Measurements from ENCODE around the gene GCK. TPM values are rescaled to one million over a fixed set of nuclear protein-coding genes. Genes with fewer than 3 reads are reported as not detected.

Gene GCK
- total and polyA plus RNA-seq, 5 donors = 7.4 to 17.4 (median 12.8) TPM

DNA sequence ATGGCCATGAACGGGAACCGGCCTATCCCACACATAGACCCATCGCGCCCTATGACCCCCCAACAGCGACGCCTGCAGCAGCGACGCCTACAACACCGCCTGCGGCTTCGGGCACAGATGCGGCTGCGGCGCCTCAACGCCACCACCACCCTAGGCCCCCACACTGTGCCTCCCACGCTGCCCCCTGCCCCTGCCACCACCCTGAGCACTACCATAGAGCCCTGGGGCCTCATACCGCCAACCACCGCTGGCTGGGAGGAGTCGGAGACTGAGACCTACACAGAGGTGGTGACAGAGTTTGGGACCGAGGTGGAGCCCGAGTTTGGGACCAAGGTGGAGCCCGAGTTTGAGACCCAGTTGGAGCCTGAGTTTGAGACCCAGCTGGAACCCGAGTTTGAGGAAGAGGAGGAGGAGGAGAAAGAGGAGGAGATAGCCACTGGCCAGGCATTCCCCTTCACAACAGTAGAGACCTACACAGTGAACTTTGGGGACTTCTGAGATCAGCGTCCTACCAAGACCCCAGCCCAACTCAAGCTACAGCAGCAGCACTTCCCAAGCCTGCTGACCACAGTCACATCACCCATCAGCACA lies 75.4 kb downstream of the GCK start:
- DNase-seq (peak in 1 of 3 donors; percentile 21), ATAC-seq (peak in 1 of 2 donors; percentile 3)
- WGBS = 80% methylated on average over 24 of the region's 24 CpGs
- Histone ChIP-seq H3K27me3 (ENCODE audit: control insufficient read depth, insufficient read depth) (no peaks in the 10 kb centered on the region), H3K27ac (ENCODE audit: low read length) (no peak overlapping the region), H3K4me1 (ENCODE audit: control insufficient read depth, insufficient read depth, low read length) (no peaks in the 10 kb centered on the region), H3K9me3 (ENCODE audit: control insufficient read depth, low read length) (no peaks in the 10 kb centered on the region), H3K4me3 (ENCODE audit: low read length) (no peak overlapping the region)
- intact Hi-C loops (cut with DNase I) = no loop called here

DNA sequence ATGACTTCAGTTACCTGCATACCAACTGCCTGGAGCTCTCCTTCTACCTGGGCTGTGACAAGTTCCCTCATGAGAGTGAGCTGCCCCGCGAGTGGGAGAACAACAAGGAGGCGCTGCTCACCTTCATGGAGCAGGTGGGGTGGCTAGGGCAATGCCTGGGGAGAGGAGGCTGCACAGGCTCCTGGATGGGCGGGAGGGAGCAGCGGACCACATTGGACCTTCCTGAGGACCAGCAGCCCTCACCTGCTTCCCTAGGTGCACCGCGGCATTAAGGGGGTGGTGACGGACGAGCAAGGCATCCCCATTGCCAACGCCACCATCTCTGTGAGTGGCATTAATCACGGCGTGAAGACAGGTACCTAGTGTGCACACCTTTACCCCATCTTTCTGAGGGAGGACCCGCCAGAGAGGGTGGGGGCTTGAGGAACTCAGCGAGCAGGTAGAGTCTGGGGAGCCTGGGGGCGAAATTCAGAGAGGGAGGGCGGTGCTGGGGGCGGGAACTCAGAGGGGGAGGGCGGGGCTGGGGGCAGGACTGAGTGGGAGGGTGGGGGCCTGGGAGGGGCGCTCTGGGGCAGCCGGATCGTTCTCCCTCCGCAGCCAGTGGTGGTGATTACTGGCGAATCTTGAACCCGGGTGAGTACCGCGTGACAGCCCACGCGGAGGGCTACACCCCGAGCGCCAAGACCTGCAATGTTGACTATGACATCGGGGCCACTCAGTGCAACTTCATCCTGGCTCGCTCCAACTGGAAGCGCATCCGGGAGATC lies 76.1 kb downstream of the GCK start:
- ATAC-seq = no peak
- WGBS = 85% methylated on average over 34 of the region's 34 CpGs
- H3K27ac ChIP-seq (ENCODE audit: low read length) = no peak overlapping the region

DNA sequence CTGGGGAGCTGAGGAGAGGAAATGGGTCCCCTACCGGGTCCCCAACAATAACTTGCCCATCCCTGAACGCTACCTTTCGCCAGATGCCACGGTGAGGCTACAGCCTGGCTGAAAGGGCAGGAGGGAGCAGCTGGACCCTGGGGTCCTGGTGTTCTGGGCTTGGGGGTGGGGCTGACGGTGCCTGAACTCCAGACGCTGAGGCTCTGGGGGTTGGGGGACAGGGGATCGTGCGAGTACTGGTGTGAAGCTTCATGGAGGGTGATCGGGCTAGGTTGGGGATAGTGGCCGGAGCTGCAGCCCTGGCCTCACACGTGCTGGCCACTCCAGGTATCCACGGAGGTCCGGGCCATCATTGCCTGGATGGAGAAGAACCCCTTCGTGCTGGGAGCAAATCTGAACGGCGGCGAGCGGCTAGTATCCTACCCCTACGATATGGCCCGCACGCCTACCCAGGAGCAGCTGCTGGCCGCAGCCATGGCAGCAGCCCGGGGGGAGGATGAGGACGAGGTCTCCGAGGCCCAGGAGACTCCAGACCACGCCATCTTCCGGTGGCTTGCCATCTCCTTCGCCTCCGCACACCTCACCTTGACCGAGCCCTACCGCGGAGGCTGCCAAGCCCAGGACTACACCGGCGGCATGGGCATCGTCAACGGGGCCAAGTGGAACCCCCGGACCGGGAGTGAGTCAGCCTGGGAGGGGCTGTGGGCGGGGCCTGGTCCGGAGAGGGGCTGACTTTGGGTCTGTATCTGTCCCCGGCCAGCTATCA lies 76.8 kb downstream of the GCK start:
- no peak for ATAC-seq
- Histone ChIP-seq H3K27me3 (ENCODE audit: control insufficient read depth, insufficient read depth) (no peaks in the 10 kb centered on the region), H3K4me1 (ENCODE audit: control insufficient read depth, insufficient read depth, low read length) (no peaks in the 10 kb centered on the region), H3K27ac (ENCODE audit: low read length) (no peak overlapping the region), H3K9me3 (ENCODE audit: control insufficient read depth, low read length) (no peaks in the 10 kb centered on the region), H3K4me3 (ENCODE audit: low read length) (no peak overlapping the region)
- peak in 1 of 3 donors; percentile 28 for DNase-seq
- intact Hi-C loops (cut with DNase I) = no loop called here
- 70% methylated on average over 41 of the region's 41 CpGs for WGBS

More for the DNA sequence above, 76.1 kb downstream of the GCK start:
- no peaks in the 10 kb centered on the region for H3K4me1 ChIP-seq (ENCODE audit: control insufficient read depth, insufficient read depth, low read length)
- no peaks in the 10 kb centered on the region for H3K9me3 ChIP-seq (ENCODE audit: control insufficient read depth, low read length)
- intact Hi-C loops (cut with DNase I) = no loop called here
- H3K27me3 ChIP-seq (ENCODE audit: control insufficient read depth, insufficient read depth) = no peaks in the 10 kb centered on the region
- H3K4me3 ChIP-seq (ENCODE audit: low read length) = no peak overlapping the region
- peak in 1 of 3 donors; percentile 13 for DNase-seq

DNA sequence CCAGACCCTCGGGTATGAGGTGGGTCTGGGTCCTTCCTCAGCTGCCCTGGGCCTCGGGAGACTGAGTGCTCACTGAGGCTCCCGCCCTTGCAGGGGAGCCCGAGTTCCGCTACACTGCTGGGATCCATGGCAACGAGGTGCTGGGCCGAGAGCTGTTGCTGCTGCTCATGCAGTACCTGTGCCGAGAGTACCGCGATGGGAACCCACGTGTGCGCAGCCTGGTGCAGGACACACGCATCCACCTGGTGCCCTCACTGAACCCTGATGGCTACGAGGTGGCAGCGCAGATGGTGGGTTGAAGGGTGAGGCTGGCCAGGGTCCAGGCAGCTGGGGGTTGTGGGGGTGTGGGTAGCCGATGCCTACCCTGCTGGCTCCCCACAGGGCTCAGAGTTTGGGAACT lies 77.5 kb downstream of the GCK start:
- Histone ChIP-seq H3K9me3 (ENCODE audit: control insufficient read depth, low read length) (no peaks in the 10 kb centered on the region), H3K4me1 (ENCODE audit: control insufficient read depth, insufficient read depth, low read length) (no peaks in the 10 kb centered on the region), H3K27me3 (ENCODE audit: control insufficient read depth, insufficient read depth) (no peaks in the 10 kb centered on the region), H3K4me3 (ENCODE audit: low read length) (no peak overlapping the region), H3K27ac (ENCODE audit: low read length) (no peak overlapping the region)
- 86% methylated on average over 16 of the region's 16 CpGs for WGBS
- intact Hi-C loops (cut with DNase I) = no loop called here
- no peak for ATAC-seq
- DNase-seq = peak in 1 of 3 donors; percentile 24

DNA sequence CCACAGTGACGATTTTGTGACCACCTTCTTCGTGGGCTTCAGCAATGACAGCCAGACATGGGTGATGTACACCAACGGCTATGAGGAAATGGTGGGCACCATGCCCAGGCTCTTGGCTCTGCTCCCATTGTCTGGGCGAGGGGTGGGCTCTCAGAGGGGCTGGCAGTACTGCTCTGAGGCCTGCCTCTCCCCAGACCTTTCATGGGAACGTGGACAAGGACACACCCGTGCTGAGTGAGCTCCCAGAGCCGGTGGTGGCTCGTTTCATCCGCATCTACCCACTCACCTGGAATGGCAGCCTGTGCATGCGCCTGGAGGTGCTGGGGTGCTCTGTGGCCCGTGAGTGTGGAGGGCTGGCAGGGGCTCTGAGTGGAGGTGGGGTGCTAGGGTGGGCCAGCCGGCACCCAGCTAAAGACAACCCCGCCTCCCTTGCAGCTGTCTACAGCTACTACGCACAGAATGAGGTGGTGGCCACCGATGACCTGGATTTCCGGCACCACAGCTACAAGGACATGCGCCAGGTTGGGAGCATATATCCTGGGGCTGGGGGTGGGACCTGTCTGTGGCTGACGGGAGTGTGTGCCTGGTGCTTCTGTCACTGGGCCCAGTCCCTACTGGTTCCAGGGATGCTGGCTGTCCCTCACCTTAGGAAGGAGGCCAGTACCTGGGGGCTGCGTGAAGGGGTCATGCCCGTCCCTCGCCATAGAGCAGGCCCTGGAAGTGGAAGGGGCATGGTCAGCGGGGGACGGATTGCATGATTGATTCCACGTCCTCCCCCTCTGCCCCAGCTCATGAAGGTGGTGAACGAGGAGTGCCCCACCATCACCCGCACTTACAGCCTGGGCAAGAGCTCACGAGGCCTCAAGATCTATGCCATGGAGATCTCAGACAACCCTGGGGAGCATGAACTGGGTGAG lies 78.3 kb downstream of the GCK start:
- no peaks in the 10 kb centered on the region for H3K27me3 ChIP-seq (ENCODE audit: control insufficient read depth, insufficient read depth)
- H3K27ac ChIP-seq (ENCODE audit: low read length) = no peak overlapping the region
- intact Hi-C loops (cut with DNase I) = no loop called here
- ATAC-seq (no peak), DNase-seq (peak in 1 of 3 donors; percentile 20)
- WGBS = 69% methylated on average over 27 of the region's 27 CpGs
- H3K9me3 ChIP-seq (ENCODE audit: control insufficient read depth, low read length) = no peaks in the 10 kb centered on the region
- no peaks in the 10 kb centered on the region for H3K4me1 ChIP-seq (ENCODE audit: control insufficient read depth, insufficient read depth, low read length)
- no peak overlapping the region for H3K4me3 ChIP-seq (ENCODE audit: low read length)

DNA sequence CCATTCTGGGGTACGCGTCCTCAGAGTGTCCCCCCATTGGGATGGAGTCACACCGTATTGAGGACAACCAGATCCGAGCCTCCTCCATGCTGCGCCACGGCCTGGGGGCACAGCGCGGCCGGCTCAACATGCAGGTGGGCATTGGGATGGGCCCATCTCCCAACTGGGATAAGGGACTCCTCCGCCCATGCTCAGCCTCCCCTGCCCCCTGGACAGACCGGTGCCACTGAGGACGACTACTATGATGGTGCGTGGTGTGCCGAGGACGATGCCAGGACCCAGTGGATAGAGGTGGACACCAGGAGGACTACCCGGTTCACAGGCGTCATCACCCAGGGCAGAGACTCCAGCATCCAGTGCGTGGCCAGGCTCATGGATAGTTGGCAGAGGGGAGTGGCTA lies 79.2 kb downstream of the GCK start:
- no peaks in the 10 kb centered on the region for H3K4me1 ChIP-seq (ENCODE audit: control insufficient read depth, insufficient read depth, low read length)
- DNase-seq = no peak
- 90% methylated on average over 18 of the region's 18 CpGs for WGBS
- H3K27ac ChIP-seq (ENCODE audit: low read length) = no peak overlapping the region
- no peaks in the 10 kb centered on the region for H3K27me3 ChIP-seq (ENCODE audit: control insufficient read depth, insufficient read depth)
- no peak overlapping the region for H3K4me3 ChIP-seq (ENCODE audit: low read length)
- no peaks in the 10 kb centered on the region for H3K9me3 ChIP-seq (ENCODE audit: control insufficient read depth, low read length)
- no peak for ATAC-seq
- intact Hi-C loops (cut with DNase I) = no loop called here

DNA sequence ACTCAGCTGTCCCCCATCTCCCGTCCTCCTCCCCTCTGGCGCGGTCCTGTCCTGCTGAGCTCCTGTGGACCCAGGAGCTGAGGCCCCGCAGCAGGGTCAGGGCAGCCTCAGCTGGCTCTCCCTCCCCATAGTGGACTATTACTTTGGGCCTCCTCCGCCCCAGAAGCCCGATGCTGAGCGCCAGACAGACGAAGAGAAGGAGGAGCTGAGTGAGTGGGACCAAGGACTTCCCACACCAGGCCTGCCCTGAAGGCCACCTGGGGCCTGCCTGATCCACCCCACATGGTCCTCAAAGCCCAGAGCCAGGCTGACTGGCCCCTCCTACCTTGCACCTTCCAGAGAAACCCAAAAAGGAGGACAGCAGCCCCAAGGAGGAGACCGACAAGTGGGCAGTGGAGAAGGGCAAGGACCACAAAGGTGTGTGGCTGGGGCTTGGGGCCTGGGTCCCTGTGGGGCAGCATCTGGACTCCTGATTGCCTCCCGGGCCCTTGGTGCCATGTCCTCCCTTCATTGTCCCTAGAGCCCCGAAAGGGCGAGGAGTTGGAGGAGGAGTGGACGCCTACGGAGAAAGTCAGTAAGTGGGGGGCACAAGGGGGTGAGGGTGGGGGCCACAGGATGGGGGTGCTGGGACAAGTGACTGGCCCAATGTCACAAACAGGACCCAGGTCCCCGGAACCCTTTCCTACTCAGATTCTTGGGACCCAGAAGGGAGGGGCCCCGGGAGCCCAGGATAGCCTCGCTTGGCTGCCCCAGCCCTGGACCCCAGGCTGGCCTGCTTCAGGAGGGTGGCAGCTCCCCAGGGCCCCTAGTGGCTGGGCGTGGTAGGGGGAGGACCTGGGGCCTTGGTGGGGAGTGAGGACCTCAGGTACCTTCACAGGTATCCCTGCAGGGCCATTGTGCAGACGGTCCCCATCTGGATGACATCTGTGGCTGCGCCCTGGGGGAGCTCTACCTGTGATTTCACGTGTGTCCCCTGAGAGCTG lies 80.2 kb downstream of the GCK start:
- Histone ChIP-seq H3K27me3 (ENCODE audit: control insufficient read depth, insufficient read depth) (no peaks in the 10 kb centered on the region), H3K4me3 (ENCODE audit: low read length) (no peak overlapping the region), H3K9me3 (ENCODE audit: control insufficient read depth, low read length) (no peaks in the 10 kb centered on the region), H3K27ac (ENCODE audit: low read length) (no peak overlapping the region), H3K4me1 (ENCODE audit: control insufficient read depth, insufficient read depth, low read length) (no peaks in the 10 kb centered on the region)
- ATAC-seq (no peak), DNase-seq (peak; percentile 10 to 70 (median 40))
- WGBS = 82% methylated on average over 21 of the region's 21 CpGs
- intact Hi-C loops (cut with DNase I) = no loop called here

DNA sequence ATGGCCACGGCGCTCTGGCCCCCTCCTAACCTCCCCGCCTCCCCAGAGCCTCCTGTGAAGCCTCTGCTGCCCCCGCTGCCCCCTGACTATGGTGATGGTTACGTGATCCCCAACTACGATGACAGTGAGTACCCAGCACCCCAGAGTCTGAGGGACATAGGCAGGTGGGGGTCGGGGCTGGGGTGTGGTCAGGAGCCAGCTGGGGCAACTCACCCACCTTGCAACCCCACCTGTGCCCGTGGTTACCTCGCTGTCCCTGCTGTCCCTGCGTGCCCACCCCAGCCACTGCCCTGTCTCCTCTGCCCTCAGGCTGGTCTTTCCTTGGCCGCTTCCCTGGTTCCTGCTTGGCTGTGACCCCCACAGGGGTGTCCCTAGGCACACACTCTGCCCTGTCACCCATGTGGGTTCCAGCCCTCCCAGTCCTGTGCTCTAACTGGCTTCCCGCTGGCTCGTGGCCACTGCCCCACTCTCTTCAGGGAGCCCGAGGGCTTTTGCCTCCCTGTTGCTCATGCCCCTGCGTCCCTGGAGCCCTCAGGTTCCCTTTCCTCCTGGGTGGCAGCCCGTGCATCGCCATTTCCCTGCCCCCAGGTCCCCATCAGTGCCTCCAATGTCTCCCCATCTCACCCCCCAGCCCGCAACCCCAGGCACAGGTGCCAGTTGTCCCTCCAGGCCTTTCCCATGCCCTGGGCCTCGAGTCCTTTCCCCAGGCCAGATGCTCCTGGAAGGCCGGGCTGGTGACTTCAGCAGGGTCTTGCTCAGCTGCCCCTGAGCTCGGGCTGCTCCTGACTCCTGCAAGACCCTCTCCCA lies 81.1 kb downstream of the GCK start:
- Histone ChIP-seq H3K4me1 (ENCODE audit: control insufficient read depth, insufficient read depth, low read length) (no peaks in the 10 kb centered on the region), H3K27me3 (ENCODE audit: control insufficient read depth, insufficient read depth) (no peaks in the 10 kb centered on the region), H3K4me3 (ENCODE audit: low read length) (no peak overlapping the region), H3K27ac (ENCODE audit: low read length) (no peak overlapping the region), H3K9me3 (ENCODE audit: control insufficient read depth, low read length) (no peaks in the 10 kb centered on the region)
- ATAC-seq (no peak), DNase-seq (peak in 1 of 3 donors; percentile 46)
- intact Hi-C loops (cut with DNase I) = no loop called here
- WGBS = 90% methylated on average over 21 of the region's 21 CpGs

DNA sequence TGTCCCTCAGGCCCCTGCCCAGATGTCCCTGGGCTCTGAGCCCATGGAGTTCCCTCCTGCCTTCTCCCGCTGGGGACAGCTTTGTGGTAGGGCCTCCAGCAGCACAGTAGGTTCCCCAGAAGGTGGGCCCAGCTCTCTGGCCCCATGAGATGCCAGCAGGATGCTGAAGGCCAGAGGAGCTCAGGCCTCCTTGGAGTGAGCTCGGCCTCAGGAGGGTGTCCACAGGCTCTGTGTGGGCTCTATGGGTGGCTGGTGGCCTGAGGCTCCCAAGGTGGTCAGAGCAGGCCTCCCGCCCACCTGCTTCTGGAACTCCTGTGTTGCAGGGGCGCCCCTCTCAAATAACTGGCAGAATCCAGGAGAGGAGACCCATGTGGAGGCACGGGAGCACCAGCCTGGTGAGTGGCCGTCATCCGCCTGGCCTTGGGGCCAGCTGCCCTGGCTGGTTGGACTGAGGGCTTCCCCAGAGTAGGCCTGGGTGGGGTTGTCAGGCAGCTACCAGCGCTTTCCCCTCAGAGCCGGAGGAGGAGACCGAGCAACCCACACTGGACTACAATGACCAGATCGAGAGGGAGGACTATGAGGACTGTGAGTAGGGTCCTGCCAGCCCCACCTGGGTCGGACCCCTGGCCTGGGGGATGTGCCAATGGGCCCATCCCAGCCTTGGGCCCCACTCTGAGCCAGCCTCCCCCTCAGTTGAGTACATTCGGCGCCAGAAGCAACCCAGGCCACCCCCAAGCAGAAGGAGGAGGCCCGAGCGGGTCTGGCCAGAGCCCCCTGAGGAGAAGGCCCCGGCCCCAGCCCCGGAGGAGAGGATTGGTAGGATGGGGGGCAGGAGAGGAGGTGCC lies 81.9 kb downstream of the GCK start:
- H3K27ac ChIP-seq (ENCODE audit: low read length) = no peak overlapping the region
- intact Hi-C loops (cut with DNase I) = no loop called here
- WGBS = 85% methylated on average over 18 of the region's 18 CpGs
- DNase-seq = peak in 2 of 3 donors; percentile 17 to 40
- H3K4me1 ChIP-seq (ENCODE audit: control insufficient read depth, insufficient read depth, low read length) = no peaks in the 10 kb centered on the region
- ATAC-seq = no peak
- no peak overlapping the region for H3K4me3 ChIP-seq (ENCODE audit: low read length)
- no peaks in the 10 kb centered on the region for H3K9me3 ChIP-seq (ENCODE audit: control insufficient read depth, low read length)
- no peaks in the 10 kb centered on the region for H3K27me3 ChIP-seq (ENCODE audit: control insufficient read depth, insufficient read depth)

Data from right cardiac atrium (tissue), 5 donors.